Inflammatory macrophage (primary cell): ENCODE measurements around the gene UHRF1.

Experiments
- DNase-seq, 2 donors: peaks; one replicate each; pipeline ENCODE4 v3.0.0-alpha.2; 2020 to 2022

The UHRF1 gene

DNA sequence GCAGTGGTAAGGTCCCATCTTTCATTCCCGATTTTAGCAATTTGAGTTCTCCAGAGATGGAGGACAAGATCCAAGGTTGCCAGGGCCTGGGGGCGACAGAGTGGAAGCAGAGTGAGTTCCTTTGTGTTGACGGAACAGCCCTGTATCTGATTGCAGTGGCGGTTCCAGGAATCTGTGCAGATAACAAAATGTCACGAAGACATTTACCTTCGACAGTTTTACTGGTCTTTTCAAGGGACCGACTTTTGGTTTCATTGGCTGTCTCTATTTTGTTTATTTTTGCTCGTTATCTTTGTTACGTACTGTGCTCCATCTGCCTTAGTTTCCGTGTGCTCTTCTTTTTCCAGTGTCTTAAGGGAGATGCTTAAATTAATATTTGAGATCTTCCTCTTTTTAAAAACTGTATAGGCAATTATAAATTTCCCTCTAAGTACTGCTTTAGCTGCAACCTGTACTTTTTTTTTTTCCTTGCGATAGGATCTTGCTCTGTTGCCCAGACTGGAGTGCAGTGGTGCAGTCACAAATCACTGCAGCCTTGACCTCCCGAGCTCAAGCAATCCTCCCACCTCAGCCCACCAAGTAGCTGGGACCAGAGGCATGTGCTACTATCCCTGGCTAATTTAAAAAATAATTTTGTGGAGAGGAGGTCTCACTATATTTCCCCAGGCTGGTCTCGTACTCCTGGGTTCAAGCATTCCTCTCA is 82.8 kb downstream of the UHRF1 start:
- no peak for DNase-seq

DNA sequence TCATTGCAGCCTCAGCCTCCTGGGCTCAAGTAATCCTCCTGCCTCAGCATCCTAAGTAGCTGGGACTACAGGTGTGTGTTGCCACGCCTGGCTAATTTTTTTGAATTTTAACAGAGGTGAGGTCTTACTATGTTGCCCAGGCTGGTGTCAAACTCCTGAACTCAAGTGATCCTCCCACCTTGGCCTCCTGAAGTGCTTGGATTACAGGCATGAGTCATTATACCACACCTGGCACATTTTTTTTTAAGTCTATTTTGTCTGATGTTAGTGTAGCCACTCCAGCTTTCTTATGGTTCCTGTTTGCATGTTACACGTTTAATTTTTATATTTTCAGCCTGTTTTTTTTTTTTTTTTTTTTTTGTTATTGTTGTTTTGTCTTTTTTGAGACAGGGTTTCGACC is 84.4 kb downstream of the UHRF1 start:
- DNase-seq = no peak

DNA sequence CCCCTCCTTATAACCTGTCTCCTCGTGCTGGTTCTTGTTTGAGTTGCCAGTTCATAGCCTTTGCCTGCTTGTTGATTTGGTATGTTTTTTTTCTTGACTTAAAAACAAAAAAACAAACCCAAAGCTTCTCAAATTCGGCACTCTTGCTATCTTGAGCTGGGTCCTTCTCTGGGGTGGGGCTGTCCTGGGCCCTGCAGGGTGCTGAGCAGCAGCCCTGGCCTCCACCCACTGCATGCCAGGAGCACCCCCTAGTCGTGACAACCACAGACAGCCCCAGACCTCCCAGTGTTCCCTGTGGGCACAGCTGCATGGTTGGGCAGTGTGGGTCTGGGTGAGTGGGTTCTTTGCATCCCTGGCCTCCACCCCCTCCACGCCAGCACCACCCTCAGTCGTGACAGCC is 87.4 kb downstream of the UHRF1 start:
- no peak for DNase-seq

DNA sequence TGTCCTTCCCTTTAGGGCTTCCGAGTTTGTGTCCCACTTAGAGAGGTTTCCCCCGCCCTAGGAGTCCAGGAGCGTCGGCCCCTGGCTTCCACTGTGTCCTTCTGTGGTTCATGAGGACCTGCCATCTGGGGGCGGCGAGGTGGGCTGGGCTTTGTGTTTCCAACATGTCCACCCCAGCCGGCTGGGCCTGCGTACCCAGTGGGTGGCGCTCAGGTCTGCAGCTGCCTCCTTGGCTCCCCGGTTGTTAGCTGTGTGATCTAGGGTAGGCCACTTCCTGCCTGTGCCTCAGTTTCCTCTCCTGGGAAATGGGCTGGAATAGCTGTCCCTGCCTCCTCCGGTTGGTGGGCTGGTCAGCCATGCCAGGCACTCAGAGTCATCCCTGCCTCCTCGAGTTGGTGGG is 88.0 kb downstream of the UHRF1 start:
- no peak for DNase-seq

DNA sequence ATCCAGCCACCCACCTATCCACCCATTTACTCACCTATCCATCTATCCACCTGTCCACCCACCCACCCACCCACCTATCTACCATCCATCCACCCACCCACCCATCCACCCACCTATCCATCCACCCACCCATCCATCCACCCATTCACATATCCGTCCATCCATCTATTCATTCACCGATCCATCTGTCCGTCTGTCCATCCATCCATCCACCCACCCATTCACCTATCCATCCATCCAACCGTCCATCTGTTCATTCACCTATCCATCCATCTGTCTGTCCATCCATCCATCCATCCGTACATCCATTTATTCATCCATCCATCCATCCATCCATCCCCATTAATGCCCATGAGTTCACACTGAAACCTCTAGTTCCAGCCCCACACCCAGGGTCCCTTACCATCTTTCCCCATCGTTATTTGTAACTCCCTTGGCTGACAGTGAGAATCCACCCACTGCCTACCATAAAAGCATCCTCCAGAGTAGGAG is 90.9 kb downstream of the UHRF1 start:
- no peak for DNase-seq

DNA sequence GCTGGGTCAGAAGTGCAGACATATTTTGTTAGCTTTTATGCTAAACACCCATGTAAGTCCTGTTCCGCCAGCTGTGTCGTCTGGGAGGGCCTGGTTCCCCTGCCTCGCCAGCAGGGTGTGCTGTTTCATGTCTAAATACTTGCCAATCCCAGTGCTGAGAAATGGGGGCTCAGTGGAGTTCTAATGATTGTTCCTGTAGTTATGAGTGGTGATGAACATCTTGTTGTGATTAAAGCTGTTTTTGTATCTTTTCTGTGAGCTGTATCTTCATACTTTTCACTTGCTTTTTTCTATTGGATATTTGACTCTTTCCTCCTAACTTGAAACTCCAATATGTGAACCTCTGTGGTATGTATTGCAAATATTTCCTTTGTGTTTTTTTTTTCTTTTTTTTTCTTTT is 92.3 kb downstream of the UHRF1 start:
- DNase-seq = peak; percentile 35 to 48

DNA sequence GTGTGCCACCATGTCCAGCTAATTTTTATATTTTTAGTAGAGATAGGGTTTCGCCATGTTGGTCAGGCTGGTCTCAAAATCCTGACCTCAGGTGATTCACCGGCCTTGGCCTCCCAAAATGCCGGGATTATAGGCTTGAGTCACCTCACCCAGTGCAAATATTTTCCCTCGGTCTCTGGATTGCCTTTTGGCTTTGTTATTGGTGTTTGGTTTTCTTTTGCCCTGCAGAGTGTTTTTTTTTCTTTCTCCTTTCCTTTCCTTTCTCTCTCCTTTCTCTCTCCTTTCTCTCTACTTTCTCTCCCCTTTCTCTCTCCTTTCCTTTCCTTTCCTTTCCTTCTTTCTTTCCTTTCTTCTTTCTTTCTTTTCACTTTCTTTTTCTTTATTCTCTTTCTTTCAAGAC is 92.8 kb downstream of the UHRF1 start:
- DNase-seq = no peak

DNA sequence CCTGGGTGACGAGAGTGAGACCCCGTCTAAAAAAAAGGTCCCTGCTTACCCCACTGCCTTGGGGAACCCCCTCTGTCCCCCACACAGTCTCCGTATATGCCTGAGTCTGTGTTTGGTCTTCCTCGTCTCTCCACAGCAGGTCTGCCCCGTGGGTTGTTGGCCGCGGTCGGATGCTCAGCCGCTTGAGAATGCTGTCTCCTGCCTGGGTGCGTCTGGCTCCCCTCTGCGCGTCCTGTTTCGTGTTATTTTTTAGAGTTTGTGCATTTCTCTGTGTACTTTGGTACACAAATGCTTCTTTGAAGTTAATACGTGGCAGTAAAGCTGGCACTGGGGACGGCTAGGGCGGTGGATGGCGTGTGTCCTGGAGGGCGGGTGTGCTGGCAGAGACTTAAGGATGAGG is 94.5 kb downstream of the UHRF1 start:
- DNase-seq = no peak

DNA sequence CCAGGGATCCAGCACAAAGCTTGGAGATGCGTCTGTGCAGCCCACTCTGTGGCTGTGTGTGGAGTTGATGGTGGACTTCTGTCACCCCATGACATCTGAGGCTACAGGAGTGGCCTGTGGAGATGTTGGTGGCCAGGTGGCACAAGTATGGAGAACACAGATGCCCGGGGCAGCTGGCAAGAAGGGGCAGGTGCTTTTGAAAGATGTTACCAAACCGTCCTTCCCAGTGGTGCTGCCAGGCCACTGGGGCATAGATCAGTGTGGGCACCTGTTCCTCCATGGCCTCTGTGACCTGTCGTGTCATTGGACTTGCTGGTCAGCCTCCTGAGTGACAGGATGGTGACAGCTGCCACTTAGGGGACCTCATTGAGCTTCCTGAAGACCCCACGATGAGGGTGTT is 95.8 kb downstream of the UHRF1 start:
- DNase-seq = no peak

DNA sequence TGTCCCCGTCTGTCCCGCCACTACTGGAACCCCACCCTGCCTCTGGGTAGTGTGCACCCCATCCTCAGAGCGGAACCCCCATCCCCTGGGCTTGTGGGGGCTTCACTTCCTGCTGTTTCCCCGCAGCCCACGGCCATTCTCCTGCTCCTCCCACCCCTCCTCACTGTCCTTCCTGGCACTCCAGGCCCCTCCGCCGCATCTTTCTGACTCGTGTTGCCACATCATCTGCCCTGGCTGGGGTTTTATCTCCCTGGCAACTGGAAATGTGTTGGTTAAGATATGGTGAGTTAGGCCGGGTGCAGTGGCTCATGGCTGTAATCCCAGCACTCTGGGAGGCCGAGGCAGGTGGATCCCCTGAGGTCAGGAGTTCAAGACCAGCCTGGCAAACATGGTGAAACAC is 96.9 kb downstream of the UHRF1 start:
- DNase-seq = no peak

DNA sequence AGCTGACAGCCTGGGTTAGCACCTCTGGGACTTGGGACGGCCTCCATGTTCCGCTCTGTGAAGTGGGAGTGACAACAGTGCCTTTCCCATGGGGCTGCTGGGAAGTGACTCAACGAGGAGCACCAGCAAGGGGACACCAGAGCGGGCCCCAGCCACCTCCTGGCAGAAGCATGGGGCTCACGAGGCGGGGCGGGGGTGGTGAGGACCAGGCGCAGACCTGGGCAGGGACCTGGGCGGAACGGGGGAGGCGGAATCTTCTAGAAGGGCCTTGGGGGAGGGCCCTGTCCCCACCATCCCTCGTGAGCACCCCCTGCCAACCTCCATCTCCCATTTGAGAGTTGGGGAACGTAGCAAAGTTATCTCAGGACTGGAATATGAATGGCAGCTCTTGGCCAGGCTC is 97.5 kb downstream of the UHRF1 start:
- no peak for DNase-seq
